Naive thymus-derived CD8-positive, alpha-beta T cell (primary cell): ENCODE results near the gene RAMP1. TPM values are rescaled to one million over a fixed set of nuclear protein-coding genes. Genes with fewer than 3 reads are reported as not detected.
"Not testable (repeated sequence)": the region's sequence is repeated elsewhere in the genome, so short reads cannot be mapped to it uniquely, and the experiment has no call there.

ENCODE experiments used
- ATAC-seq, 2 donors: fragments of 150-1000 bp; cut with Tn5 transposase in 1 of 2; sonication (Bioruptor Pico), chemical (Tn5 transposase) in 1 of 2; 1 replicate in 1 of 2; 2 replicates in 1 of 2; pipeline ENCODE4 v1.10.0; 2021; ENCODE audit warnings: mild to moderate bottlenecking in 2 of 2, moderate library complexity in 2 of 2
- POLR2A ChIA-PET: fragments of 350-600 bp; sonication (Branson Sonifier 250); formaldehyde crosslinking; loops from one replicate; lab custom pipeline; 2021; ENCODE audit warnings: antibody characterized with exemption; lab: Charles Lee
- DNase-seq, 10 donors: peaks; one replicate each; pipeline versions ENCODE4 v3.0.0 to v3.0.0-alpha.2; 2020 to 2022
- H3K27ac Mint-ChIP-seq, 10 donors: one replicate each; pipeline ENCODE4 v1.8.0; 2020 to 2022; ENCODE audit warnings: mild to moderate bottlenecking in 10 of 10, mixed read lengths in 10 of 10, moderate library complexity in 4 of 10, inconsistent platforms in 1 of 10
- H3K27me3 Mint-ChIP-seq, 5 donors: one replicate each; pipeline ENCODE4 v1.8.0; 2021 to 2022; ENCODE audit warnings: mixed read lengths in 5 of 5
- H3K36me3 Mint-ChIP-seq, 3 donors: one replicate each; pipeline ENCODE4 v1.8.0; 2020 to 2022; ENCODE audit warnings: mixed read lengths in 3 of 3, mild to moderate bottlenecking in 2 of 3, inconsistent platforms in 1 of 3
- H3K4me1 Mint-ChIP-seq, 4 donors: one replicate each; pipeline ENCODE4 v1.8.0; 2021 to 2022; ENCODE audit warnings: mixed read lengths in 4 of 4
- H3K4me3 Mint-ChIP-seq, 10 donors: one replicate each; pipeline ENCODE4 v1.8.0; 2020 to 2022; ENCODE audit warnings: mild to moderate bottlenecking in 10 of 10, mixed read lengths in 10 of 10, moderate library complexity in 6 of 10, inconsistent platforms in 1 of 10
- H3K9me3 Mint-ChIP-seq, 9 donors: one replicate each; pipeline ENCODE4 v1.8.0; 2020 to 2022; ENCODE audit warnings: mixed read lengths in 9 of 9, mild to moderate bottlenecking in 3 of 9, inconsistent platforms in 1 of 9, moderate library complexity in 1 of 9
- polyA plus RNA-seq, 3 donors: library from polyadenylated mRNA; unstranded; fragments of 300-500 nt; fragmentation: Illumina TruSeq; gene quantifications; one replicate each; pipeline ENCODE4 v1.2.3, GENCODE V29; 2021
- total RNA-seq, 8 experiments: library from RNA in 2 of 8; stranded (reverse) in 2 of 8; gene quantifications; one replicate each; pipeline ENCODE4 v1.2.3 and lab custom pipeline; 2021 to 2026

Gene RAMP1
- total and polyA plus RNA-seq, 5 experiments from 2014 or later: 1.1 TPM; not detected in 4

DNA sequence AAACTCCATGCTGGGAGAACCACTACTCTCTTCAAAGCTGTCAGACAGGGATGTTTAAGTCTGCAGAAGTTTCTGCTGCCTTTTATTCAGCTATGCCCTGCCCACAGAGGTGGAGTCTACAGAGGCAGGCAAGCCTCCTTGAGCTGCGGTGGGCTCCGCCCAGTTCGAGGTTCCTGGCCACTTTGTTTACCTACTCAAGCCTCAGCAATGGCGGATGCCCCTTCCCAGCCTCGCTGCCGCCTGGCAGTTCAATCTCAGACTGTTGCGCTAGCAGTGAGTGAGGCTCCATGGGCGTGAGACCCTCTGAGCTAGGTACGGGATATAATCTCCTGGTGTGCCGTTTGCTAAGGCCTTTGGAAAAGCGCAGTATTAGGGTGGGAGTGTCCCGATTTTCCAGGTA, 10.5 kb upstream of the RAMP1 start:
- POLR2A ChIA-PET: not testable (repeated sequence)

DNA sequence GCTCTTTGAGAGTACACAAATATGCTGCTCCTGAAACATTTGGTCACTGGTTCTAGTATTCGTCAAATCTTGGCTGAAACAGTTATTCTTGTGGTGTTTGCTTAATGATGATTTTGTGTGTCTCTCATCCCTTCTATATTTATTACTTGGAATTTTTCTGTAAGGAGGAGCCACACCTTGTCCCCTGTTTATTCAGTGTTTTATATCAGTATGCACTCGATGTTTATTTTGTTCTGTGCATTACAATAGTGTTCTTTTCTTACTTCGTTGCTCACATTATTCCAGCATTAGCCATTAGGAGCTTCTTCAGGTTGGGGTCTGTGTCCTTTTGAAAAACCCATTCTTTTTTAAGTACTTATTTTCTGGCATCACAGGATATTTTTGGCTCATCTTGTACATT, 5.1 kb upstream of the RAMP1 start:
- Mint-ChIP-seq H3K27me3 (peaks cover 8 to 23% (median 13%) of the 10 kb centered on the region in 5 donors), H3K4me3 (no peak overlapping the region), H3K36me3 (peaks cover 0 to 3% (median 0%) of the 10 kb centered on the region in 3 donors), H3K4me1 (peaks cover 4 to 8% (median 7%) of the 10 kb centered on the region in 4 donors), H3K27ac (no peak overlapping the region), H3K9me3 (peaks cover 0 to 1% (median 0%) of the 10 kb centered on the region in 9 donors)
- ATAC-seq: no peak
- POLR2A ChIA-PET: no interaction called here
- DNase-seq: no peak

More for the DNA sequence above, 10.5 kb upstream of the RAMP1 start:
- H3K36me3 Mint-ChIP-seq, DNase-seq, ATAC-seq, H3K27ac Mint-ChIP-seq, H3K4me1 Mint-ChIP-seq, H3K4me3 Mint-ChIP-seq, H3K27me3 Mint-ChIP-seq: not testable (repeated sequence)
- peaks cover 0 to 18% (median 6%) of the 10 kb centered on the region in 9 donors for H3K9me3 Mint-ChIP-seq

DNA sequence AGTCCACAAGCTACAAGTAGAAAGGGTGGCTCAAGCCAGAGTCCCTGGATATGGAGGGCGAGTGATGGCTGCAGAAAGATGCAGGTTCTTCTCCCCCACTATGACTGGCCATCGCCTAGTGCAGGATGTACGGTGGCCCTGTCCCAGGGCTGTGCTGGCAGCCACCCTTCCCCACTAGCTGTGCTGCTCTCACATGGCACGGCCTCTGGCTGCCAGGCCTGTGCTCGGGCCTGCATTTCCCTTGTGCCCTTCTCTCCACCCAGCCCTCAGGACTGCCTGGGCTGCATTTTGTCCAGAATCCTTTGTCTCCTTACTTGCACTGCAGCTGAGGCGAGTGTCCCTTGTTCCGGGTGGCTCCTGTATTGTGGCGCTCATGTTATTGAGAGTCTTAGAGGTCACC, 1.6 kb upstream of the RAMP1 start:
- Mint-ChIP-seq H3K27me3 (peaks cover 14 to 45% (median 34%) of the 10 kb centered on the region in 5 donors), H3K4me3 (no peak overlapping the region), H3K4me1 (peaks cover 4 to 14% (median 10%) of the 10 kb centered on the region in 4 donors), H3K27ac (no peak overlapping the region), H3K9me3 (no peaks in the 10 kb centered on the region), H3K36me3 (peaks cover 0 to 3% (median 0%) of the 10 kb centered on the region in 3 donors)
- DNase-seq: no peak
- POLR2A ChIA-PET: no interaction called here
- ATAC-seq: no peak

DNA sequence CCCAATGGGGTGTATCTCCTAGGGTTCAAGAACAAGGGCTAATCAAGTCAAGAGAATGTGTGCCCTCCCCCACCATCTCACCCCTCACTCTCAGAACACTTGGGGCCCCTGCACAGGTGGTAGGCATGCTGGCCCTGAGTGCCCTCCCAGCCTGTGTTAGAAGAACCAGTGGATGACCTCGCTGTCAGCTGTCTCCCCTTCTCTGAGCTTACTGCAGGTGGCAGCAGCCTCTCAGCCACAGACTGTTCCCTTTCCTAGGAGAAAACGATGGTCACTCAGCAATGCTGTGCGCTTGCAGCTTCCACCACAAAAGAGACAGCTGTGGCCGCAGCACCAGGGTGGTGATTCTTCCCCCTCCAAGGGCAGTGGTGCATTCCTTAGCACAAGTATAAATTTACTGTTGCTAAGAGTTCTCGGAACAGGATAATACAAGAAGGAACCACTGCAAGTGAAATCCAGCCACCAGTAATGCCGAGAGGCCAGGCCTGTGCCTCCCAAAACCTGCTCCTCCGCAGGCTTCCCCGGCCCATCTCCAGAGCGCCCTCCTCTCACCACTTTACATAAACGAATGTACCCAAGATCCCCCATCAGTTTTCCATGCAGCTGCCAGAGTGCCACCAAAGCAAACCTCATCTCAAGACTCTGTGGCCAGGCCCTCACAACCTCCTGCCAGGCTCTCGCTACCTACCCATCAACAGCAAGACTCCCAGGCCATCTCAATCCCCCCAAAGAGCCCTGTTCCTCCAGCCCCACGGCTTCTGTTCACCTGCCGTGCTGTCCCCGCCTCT, 935 bp upstream of the RAMP1 start:
- peaks cover 4 to 14% (median 10%) of the 10 kb centered on the region in 4 donors for H3K4me1 Mint-ChIP-seq
- peaks cover 14 to 50% (median 34%) of the 10 kb centered on the region in 5 donors for H3K27me3 Mint-ChIP-seq
- DNase-seq (peak in 4 of 10 donors; percentile 23 to 28 (median 27)), ATAC-seq (peak; percentile 57 to 68)
- no peaks in the 10 kb centered on the region for H3K9me3 Mint-ChIP-seq
- no peak overlapping the region for H3K27ac Mint-ChIP-seq
- peak overlapping the region in 5 of 10 donors; percentile 0 to 77 (median 34) for H3K4me3 Mint-ChIP-seq
- POLR2A ChIA-PET: no interaction called here
- H3K36me3 Mint-ChIP-seq: peaks cover 0 to 3% (median 0%) of the 10 kb centered on the region in 3 donors

DNA sequence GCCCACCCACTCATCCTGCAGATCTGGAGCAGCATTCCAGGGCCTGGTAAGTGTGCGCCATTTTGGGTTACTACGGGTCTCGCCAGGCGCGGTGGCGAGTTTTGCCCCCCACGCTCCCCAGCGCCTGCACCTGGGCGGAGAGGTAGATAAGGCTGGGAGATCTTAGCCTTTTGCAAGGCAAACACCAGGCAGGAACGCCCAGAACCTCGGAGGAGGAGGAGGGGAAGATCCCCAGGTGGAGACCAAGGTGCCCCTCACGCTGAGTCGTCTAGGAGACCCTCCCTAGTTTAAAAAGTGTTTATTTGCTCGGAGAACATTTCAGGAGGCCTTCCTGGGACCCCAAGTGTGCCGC, 365 bp upstream of the RAMP1 start:
- Mint-ChIP-seq H3K27me3 (peaks cover 14 to 52% (median 34%) of the 10 kb centered on the region in 5 donors), H3K4me3 (peak overlapping the region in 2 of 10 donors; percentile 0 to 34), H3K9me3 (no peaks in the 10 kb centered on the region), H3K36me3 (peaks cover 0 to 3% (median 0%) of the 10 kb centered on the region in 3 donors), H3K4me1 (peaks cover 4 to 14% (median 10%) of the 10 kb centered on the region in 4 donors), H3K27ac (no peak overlapping the region)
- POLR2A ChIA-PET: no interaction called here
- no peak for ATAC-seq
- DNase-seq: no peak

DNA sequence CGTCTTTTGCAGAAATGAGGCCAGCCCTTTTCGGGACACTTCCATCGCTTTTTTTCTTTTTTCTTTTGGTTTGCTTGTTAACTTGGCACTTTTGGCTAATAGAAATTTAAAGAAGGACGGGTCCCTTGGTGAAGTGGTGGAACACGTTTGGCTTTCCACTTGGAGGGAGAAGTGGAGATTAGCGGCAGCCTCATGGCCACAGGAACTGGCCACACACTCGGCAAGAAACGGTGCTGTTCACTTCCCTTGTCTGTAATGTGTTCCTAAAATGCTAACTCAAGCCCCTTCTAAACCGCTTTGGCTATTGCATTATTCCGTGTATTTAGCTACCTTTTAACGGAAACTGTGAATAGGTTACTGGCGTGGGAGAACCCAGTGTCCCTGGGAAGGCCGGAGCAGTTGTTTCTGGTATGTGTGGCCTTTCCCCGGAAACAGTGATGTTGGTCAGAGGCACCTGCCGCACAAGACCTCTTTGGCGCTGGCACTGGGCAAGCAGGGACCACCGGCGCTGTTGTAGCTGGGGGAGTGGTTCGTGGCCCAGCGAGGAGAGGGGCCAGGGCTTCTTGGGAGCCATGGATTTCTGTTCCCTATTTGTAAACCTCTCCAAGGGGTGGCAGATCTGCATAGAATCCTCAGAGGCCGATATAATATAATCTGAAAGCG, 981 bp downstream of the RAMP1 start:
- peaks cover 4 to 14% (median 10%) of the 10 kb centered on the region in 4 donors for H3K4me1 Mint-ChIP-seq
- no peak for DNase-seq
- POLR2A ChIA-PET: no interaction called here
- H3K27ac Mint-ChIP-seq: no peak overlapping the region
- peaks cover 0 to 1% (median 0%) of the 10 kb centered on the region in 9 donors for H3K9me3 Mint-ChIP-seq
- peaks cover 0 to 3% (median 0%) of the 10 kb centered on the region in 3 donors for H3K36me3 Mint-ChIP-seq
- no peak for ATAC-seq
- H3K27me3 Mint-ChIP-seq: peaks cover 16 to 60% (median 38%) of the 10 kb centered on the region in 5 donors
- H3K4me3 Mint-ChIP-seq: peak overlapping the region in 5 of 10 donors; percentile 4 to 62 (median 30)

DNA sequence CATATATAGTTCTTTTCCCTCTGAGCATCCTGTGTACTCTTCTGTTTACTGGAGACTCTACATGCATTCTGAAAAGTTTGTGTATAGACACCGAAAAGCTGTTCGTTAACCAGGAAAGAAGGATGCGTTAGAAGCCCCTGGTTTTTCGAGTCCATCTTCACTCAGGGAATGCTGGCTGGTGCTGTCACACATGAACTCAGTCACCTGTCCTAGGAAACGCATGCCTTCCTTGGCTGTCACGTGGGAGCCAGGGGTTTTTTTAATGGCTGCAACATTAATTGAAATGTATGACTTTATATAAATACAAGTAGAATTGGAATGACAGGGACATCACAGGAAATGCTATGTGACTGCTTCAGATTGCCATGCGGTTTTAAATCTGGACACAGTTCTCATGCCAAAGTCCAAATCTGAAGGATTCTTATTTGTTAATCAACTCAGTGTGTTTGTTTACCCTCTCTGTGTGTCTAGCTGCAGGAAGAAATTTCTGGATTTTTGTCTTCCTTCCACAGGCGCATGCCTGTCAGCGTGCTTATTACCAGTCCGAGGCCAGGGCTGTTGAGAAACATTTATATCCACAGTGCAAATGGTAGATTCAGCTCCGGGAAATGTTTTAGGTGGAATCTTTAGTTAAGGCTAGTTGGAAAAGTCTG, 2.6 kb downstream of the RAMP1 start:
- H3K36me3 Mint-ChIP-seq: peaks cover 0 to 3% (median 0%) of the 10 kb centered on the region in 3 donors
- no peak for ATAC-seq
- peaks cover 16 to 62% (median 38%) of the 10 kb centered on the region in 5 donors for H3K27me3 Mint-ChIP-seq
- H3K27ac Mint-ChIP-seq: peak overlapping the region in 1 of 10 donors; percentile 9
- POLR2A ChIA-PET: no interaction called here
- H3K9me3 Mint-ChIP-seq: peaks cover 0 to 1% (median 0%) of the 10 kb centered on the region in 9 donors
- H3K4me1 Mint-ChIP-seq: peaks cover 4 to 14% (median 10%) of the 10 kb centered on the region in 4 donors
- H3K4me3 Mint-ChIP-seq: no peak overlapping the region
- no peak for DNase-seq

DNA sequence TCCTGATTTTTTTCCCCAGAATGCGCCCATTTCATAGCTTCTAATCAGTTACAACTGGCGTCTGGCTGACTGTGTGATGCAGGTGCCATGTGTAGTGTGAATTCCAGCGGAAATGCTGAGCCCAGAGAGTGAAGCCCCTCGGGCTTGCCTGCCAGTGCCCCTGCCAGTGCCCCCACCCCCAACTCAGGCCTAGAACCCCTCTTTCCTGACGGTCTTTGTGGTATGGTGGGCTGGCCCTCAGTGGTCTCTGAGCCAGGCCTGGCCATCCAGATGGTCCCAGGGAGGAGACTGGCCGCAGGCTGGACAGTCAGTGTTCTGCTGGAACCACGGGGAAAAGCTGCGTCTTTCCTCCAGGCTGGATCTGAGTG, 3.1 kb downstream of the RAMP1 start:
- ATAC-seq (no peak), DNase-seq (no peak)
- H3K27me3 Mint-ChIP-seq: peaks cover 16 to 64% (median 38%) of the 10 kb centered on the region in 5 donors
- POLR2A ChIA-PET: no interaction called here
- H3K4me1 Mint-ChIP-seq: peaks cover 4 to 14% (median 10%) of the 10 kb centered on the region in 4 donors
- no peak overlapping the region for H3K4me3 Mint-ChIP-seq
- no peak overlapping the region for H3K27ac Mint-ChIP-seq
- peaks cover 0 to 1% (median 0%) of the 10 kb centered on the region in 9 donors for H3K9me3 Mint-ChIP-seq
- H3K36me3 Mint-ChIP-seq: peaks cover 0 to 3% (median 0%) of the 10 kb centered on the region in 3 donors

DNA sequence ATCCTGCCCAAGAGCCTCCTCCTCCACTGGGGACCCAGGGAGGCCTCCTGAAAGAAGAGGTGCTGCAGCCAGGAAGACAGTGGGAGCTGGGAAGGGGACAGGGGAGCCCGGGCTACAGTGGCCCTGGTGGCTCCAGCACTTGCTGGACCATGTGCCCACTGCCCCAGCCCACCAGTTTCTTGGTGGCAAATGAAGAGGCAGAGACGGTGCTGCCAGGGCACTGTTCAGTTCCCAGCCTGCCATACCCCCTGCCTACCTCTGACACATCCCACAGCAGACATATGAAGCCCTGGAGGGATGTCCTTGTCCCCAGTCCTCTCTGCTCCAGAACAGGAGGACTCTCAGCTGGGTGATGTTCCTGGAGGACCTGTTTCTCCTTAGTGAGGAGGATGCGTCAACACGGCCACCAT, 3.7 kb downstream of the RAMP1 start:
- POLR2A ChIA-PET: no interaction called here
- Mint-ChIP-seq H3K4me3 (no peak overlapping the region), H3K9me3 (peaks cover 0 to 1% (median 0%) of the 10 kb centered on the region in 9 donors), H3K36me3 (peaks cover 0 to 3% (median 0%) of the 10 kb centered on the region in 3 donors), H3K27me3 (peaks cover 16 to 61% (median 35%) of the 10 kb centered on the region in 5 donors), H3K4me1 (peaks cover 4 to 14% (median 10%) of the 10 kb centered on the region in 4 donors), H3K27ac (no peak overlapping the region)
- DNase-seq (no peak), ATAC-seq (no peak)

DNA sequence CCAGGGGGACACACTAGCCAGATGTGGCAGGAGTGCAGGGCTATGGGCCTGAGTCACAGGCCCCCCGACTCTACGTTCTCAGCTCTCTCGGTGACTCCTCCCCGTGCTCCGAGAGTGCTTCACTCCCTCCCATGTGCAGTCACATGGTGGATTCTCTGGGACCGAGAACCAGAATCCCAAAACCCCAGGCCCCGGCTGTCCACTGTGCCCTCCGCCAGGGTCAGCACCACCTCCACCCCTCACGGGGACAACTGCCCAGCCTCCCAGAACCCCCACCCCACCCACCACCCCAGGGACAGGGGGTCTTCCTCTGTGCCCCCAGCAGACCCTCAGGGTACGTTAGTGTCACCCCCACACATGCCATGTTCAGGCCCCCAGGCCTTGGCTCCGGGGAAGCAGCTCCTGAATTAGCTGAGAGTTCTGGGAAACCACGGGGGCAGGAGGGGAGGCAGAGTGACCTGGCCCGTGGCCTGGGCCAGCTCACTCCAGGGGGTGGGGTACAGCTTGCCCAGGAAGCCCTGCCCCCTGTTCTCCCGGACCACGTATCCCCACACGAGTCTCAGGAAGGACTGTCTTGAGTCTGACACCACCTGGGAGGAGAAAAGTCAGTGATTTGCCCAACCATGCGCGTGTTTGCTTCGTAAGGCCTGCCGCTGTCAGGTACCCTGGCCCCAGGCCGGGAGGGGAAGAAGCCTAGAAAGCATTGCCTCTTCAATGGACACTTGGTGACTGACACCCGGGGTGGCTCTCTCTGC, 4.4 kb downstream of the RAMP1 start:
- POLR2A ChIA-PET: no interaction called here
- no peak for ATAC-seq
- H3K36me3 Mint-ChIP-seq: no peaks in the 10 kb centered on the region
- H3K27ac Mint-ChIP-seq: no peak overlapping the region
- H3K4me3 Mint-ChIP-seq: no peak overlapping the region
- H3K9me3 Mint-ChIP-seq: peaks cover 0 to 1% (median 0%) of the 10 kb centered on the region in 9 donors
- H3K4me1 Mint-ChIP-seq: peaks cover 0 to 13% (median 10%) of the 10 kb centered on the region in 4 donors
- H3K27me3 Mint-ChIP-seq: peaks cover 10 to 59% (median 29%) of the 10 kb centered on the region in 5 donors
- DNase-seq: no peak

DNA sequence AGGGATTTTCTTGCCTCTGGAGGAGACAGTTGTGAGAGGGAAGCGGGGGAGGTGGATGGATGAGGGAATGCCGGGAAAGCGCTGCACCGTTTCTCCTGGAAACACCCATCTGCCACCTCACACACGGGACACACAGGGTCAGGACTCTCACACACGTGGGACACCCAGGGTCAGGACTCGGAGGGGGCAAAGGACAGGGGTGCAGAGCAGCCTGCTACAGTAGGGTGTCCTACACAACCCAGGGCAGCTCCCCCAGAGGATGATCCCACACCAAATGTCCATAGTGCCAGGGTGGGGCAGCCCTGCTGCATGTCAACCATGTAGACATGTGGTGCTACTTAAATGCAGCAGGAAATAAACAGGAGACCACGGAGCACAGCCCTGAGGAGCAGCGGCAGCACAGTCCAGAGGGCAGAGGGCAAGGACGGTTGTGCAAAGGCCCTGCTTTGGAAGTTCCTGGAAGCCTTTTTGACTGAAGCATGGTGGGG, 5.1 kb downstream of the RAMP1 start:
- Mint-ChIP-seq H3K27me3 (peaks cover 7 to 62% (median 31%) of the 10 kb centered on the region in 5 donors), H3K9me3 (peaks cover 0 to 1% (median 0%) of the 10 kb centered on the region in 9 donors), H3K27ac (no peak overlapping the region), H3K4me3 (no peak overlapping the region), H3K36me3 (no peaks in the 10 kb centered on the region), H3K4me1 (peaks cover 0 to 15% (median 13%) of the 10 kb centered on the region in 4 donors)
- POLR2A ChIA-PET: no interaction called here
- DNase-seq: no peak
- no peak for ATAC-seq
